Neural cell (in vitro differentiated cells): ENCODE results near the gene DTD1.

Experiments used
- EZH2 ChIP-seq: fragments of 200-600, 300-800 bp; shearing (Covaris generic), sonication (generic); IDR thresholded peaks from 2 replicates; pipeline ENCODE4 v1.6.1; 2014; ENCODE audit warnings: antibody characterized with exemption, low read length, borderline replicate concordance, mild to moderate bottlenecking; ENCODE audit not compliant: insufficient read depth, poor library complexity, severe bottlenecking
- SMC3 ChIP-seq: fragments of 450-650 bp; conservative IDR thresholded peaks from 2 replicates; pipeline ENCODE4 v1.6.1; 2014; ENCODE audit warnings: antibody characterized with exemption, mild to moderate bottlenecking, moderate library complexity; ENCODE audit not compliant: poor library complexity
- TAF1 ChIP-seq: IDR thresholded peaks from 2 replicates; pipeline ENCODE4 v1.6.1; 2012; ENCODE audit warnings: low read depth
- TF ChIP-seq, protein P1 (sequence below): fragments of 450-650 bp; IDR thresholded peaks from 2 replicates; pipeline ENCODE4 v1.5.1; 2014; ENCODE audit warnings: antibody characterized with exemption, mild to moderate bottlenecking, moderate library complexity; ENCODE audit not compliant: poor library complexity, severe bottlenecking

DNA sequence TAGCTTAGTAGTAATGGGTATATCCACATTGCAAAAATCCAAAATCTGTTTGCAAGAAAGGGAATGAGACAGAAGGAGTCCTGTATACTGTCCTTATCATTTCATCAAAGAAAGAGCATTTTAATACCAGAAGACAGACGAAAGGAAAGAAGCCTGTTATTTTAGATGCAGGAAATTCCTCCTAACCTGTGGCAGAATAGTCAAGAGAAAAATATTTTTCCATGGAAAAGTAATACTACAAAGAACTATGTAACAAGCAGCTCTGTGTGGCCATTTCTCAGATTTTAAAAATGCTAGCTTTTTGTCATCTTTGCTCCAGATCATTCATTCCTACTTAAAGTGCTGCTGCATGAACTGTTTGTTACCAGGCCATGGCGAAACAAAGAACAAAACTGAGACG is 152.9 kb downstream of the DTD1 start:
- TF ChIP-seq, protein P1, sequence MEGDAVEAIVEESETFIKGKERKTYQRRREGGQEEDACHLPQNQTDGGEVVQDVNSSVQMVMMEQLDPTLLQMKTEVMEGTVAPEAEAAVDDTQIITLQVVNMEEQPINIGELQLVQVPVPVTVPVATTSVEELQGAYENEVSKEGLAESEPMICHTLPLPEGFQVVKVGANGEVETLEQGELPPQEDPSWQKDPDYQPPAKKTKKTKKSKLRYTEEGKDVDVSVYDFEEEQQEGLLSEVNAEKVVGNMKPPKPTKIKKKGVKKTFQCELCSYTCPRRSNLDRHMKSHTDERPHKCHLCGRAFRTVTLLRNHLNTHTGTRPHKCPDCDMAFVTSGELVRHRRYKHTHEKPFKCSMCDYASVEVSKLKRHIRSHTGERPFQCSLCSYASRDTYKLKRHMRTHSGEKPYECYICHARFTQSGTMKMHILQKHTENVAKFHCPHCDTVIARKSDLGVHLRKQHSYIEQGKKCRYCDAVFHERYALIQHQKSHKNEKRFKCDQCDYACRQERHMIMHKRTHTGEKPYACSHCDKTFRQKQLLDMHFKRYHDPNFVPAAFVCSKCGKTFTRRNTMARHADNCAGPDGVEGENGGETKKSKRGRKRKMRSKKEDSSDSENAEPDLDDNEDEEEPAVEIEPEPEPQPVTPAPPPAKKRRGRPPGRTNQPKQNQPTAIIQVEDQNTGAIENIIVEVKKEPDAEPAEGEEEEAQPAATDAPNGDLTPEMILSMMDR: no peak
- TF ChIP-seq TAF1 (no peak), SMC3 (no peak), EZH2 (no peak)
